AG04449 (cell line): ENCODE results near the gene TIAL1.

Experiments used
- CTCF ChIA-PET: fragments of 350-600 bp; formaldehyde crosslinking; extraction: SDS; loops from one replicate; lab custom pipeline; 2021; ENCODE audit warnings: antibody characterized with exemption; lab: Yijun Ruan, JAX
- POLR2A ChIA-PET: fragments of 400-600, 350-600 bp; formaldehyde crosslinking; extraction: SDS; loops from one replicate; lab custom pipeline; 2020; ENCODE audit warnings: antibody characterized with exemption, inconsistent platforms; lab: Yijun Ruan, JAX
- DNase-seq: peaks from one replicate; pipeline ENCODE4 v3.0.0-alpha.2; 2010; ENCODE audit warnings: low read depth, low spot score
- H3K4me3 ChIP-seq: 2 replicates; pipeline ENCODE4 v1.5.1; 2011; ENCODE audit warnings: low read depth, mild to moderate bottlenecking, control low read depth, low read length
- CTCF ChIP-seq: IDR thresholded peaks from one replicate; pipeline ENCODE4 v1.5.1; 2011; ENCODE audit warnings: mild to moderate bottlenecking, moderate library complexity, low read length, control low read depth, inconsistent platforms; ENCODE audit not compliant: insufficient read depth; ENCODE audit errors: missing control alignments

The TIAL1 gene, protein sequence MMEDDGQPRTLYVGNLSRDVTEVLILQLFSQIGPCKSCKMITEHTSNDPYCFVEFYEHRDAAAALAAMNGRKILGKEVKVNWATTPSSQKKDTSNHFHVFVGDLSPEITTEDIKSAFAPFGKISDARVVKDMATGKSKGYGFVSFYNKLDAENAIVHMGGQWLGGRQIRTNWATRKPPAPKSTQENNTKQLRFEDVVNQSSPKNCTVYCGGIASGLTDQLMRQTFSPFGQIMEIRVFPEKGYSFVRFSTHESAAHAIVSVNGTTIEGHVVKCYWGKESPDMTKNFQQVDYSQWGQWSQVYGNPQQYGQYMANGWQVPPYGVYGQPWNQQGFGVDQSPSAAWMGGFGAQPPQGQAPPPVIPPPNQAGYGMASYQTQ

GRCh38 chr10:119596537-119597404 lies at the start of gene TIAL1:
Gene TIAL1, minus strand, starts transcription at chr10:119596964. Its CDS starts 499 bp downstream, at chr10:119596465.
- DNase-seq = peak; percentile 98
- CTCF ChIA-PET = interaction anchor here (0.9 to 1.9 kb wide), 3 partner anchors 9 to 398 kb away, joined by 3 to 4 read pairs (median 3); no protein-coding TSS in a partner anchor
- POLR2A ChIA-PET = interaction anchor here (0.6 to 1.0 kb wide), 4 partner anchors 9 to 325 kb away, joined by 4 to 5 read pairs (median 4); partner anchors contain the start of gene RGS10
- no peak for TF ChIP-seq CTCF
- peak within 1 kb of the TSS; percentile 95 for H3K4me3 ChIP-seq

- POLR2A ChIA-PET = no interaction called here
Observed at GRCh38 chr10:119644994-119645393, 48.2 kb upstream of the TIAL1 start.

DNA sequence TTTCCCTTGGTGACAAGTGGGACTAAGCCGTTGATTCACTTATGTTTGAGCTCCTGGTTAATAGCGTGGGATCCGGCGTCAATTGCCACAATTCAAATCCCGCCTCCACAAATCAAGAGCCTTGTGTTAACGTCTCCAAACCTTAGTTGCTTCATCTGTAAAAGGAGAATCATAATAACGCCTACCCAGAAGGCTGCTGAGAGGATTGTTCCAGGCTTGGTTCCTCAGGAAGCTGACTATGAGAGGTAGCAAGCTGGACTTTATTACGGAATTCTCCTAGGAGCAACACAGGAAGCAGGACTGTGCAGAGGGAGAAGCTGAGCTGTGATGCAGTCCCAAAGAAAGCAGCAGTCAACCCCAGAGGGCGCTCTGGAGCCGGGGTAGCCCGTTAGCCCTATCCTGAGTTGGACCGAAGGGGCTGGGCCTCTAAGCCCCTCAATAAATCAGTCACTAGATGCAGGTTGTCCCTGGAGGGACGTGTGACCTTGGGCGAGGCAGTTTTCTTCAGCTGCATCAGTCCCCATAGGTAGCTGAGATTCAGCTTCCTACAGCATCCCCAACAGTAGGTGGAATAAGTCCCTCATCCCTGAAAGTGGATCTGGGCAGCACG lies 47.5 kb upstream of the TIAL1 start:
- no peak overlapping the region for H3K4me3 ChIP-seq
- CTCF ChIA-PET = interaction anchor here (0.6 to 2.9 kb wide), 12 partner anchors 11 to 48 kb away, joined by 3 to 19 read pairs (median 6); no protein-coding TSS in a partner anchor
- DNase-seq = no peak
- POLR2A ChIA-PET = no interaction called here
- TF ChIP-seq CTCF = peak; percentile 52

More at GRCh38 chr10:119644994-119645393, 48.2 kb upstream of the TIAL1 start:
- H3K4me3 ChIP-seq = no peak overlapping the region
- no peak for DNase-seq
- no peak for TF ChIP-seq CTCF
- CTCF ChIA-PET = interaction anchor here (0.7 to 2.9 kb wide), 4 partner anchors 10 to 35 kb away, joined by 5 to 19 read pairs (median 11); no protein-coding TSS in a partner anchor

- no peak overlapping the region for H3K4me3 ChIP-seq
- no peak for DNase-seq
- peak; percentile 8 for TF ChIP-seq CTCF
- ChIA-PET CTCF (interaction anchor here (0.7 to 2.9 kb wide), 13 partner anchors 10 to 100 kb away, joined by 3 to 19 read pairs (median 5); no protein-coding TSS in a partner anchor), POLR2A (no interaction called here)
Observed at GRCh38 chr10:119643306-119644204, 46.8 kb upstream of the TIAL1 start.

DNA sequence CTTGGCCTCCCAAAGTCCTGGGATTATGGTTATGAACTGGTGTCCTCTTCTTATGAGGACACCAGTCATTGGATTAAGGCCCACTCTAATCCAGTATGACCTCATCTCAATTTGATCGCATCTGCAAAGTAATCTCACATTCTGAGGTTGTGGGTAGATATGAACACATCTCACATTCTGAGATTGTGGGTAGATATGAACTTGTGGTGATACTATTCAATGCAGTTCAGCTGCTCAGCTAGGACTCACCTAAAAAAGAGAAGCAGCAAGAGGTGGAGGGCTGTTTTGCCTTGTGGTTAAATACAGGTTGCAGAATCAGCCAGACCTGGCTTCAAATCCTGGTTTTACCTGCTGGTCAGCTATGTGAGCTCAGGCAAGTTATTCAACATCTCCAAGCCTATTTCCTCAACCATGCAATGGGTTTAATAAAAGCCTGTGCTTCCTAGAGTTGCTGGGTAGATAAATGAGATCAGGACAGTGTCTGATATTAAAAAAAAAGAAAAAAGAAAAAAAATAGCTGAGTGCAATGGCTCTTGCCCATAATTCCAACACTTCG lies 45.9 kb upstream of the TIAL1 start:
- ChIA-PET CTCF (interaction anchor here (0.8 to 2.9 kb wide), 5 partner anchors 9 to 99 kb away, joined by 3 to 16 read pairs (median 6); no protein-coding TSS in a partner anchor), POLR2A (no interaction called here)
- no peak overlapping the region for H3K4me3 ChIP-seq
- no peak for TF ChIP-seq CTCF
- DNase-seq = no peak
